Activated CD4-positive, alpha-beta memory T cell treated with anti-CD3 and anti-CD28 coated beads, Interleukin-2, amount 10 ng/mL, durations not matched to agents 7 days and 5 days (primary cell): ENCODE results near the gene HSPB7. TPM values are rescaled to one million over a fixed set of nuclear protein-coding genes. Genes with fewer than 3 reads are reported as not detected.
"Not testable (repeated sequence)": the region's sequence is repeated elsewhere in the genome, so short reads cannot be mapped to it uniquely, and the experiment has no call there.

Source experiments
- CTCF ChIA-PET: fragments of 350-600 bp; sonication (Branson Sonifier 250); formaldehyde crosslinking; loops from one replicate; lab custom pipeline; 2021; ENCODE audit warnings: antibody characterized with exemption, inconsistent platforms; lab: Charles Lee
- POLR2A ChIA-PET: fragments of 350-600 bp; sonication (Branson Sonifier 250); formaldehyde crosslinking; loops from one replicate; lab custom pipeline; 2021; ENCODE audit warnings: antibody characterized with exemption; lab: Charles Lee
- DNase-seq: peaks from one replicate; pipeline ENCODE4 v3.0.0-alpha.2; 2020
- H3K27ac Mint-ChIP-seq: one replicate; pipeline ENCODE4 v1.8.0; 2021; ENCODE audit warnings: mild to moderate bottlenecking, mixed read lengths
- H3K27me3 Mint-ChIP-seq: one replicate; pipeline ENCODE4 v1.8.0; 2021; ENCODE audit warnings: mixed read lengths
- H3K36me3 Mint-ChIP-seq: one replicate; pipeline ENCODE4 v1.8.0; 2021; ENCODE audit warnings: low read depth, mixed read lengths
- H3K4me1 Mint-ChIP-seq: one replicate; pipeline ENCODE4 v1.8.0; 2021; ENCODE audit warnings: mixed read lengths
- H3K4me3 Mint-ChIP-seq: one replicate; pipeline ENCODE4 v1.8.0; 2021; ENCODE audit warnings: mild to moderate bottlenecking, mixed read lengths
- H3K9me3 Mint-ChIP-seq: one replicate; pipeline ENCODE4 v1.8.0; 2021; ENCODE audit warnings: mixed read lengths
- total RNA-seq, 2 experiments: library from RNA; stranded (reverse); gene quantifications; one replicate each; pipeline ENCODE4 v1.2.3, GENCODE V29; 2021

HSPB7 gene
- total RNA-seq, 2 experiments from 2014 or later = not detected

DNA sequence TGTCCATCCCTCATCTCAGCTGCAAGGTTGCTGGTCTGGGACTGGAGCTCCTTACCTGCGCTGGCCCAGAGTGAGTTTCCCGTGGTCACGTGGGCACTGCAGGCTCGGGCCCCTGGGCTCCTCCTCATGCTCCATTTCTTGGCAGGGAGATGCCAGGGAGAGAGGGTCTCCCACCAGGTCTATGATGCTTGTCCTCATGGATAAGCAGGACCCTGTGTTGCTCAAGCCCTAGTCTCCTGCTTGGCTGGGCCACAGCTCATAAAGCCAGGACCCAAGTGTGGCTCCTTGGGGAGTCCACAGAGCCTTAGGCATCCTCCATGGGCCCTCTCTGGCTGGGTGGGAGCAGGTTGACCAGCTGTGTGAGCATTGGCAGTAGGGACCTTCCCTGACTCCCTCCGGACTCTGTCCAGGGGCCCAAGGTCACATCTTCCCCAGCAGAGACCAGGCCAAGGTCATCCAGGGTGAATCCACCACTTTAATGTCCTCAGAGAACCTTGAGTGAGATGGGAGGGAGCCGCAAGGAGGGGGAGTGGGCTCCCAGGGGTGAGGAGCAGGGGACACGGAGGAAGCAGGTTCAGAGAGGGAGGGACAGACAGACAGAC is 39.6 kb upstream of the HSPB7 start:
- DNase-seq, H3K27ac Mint-ChIP-seq, H3K4me3 Mint-ChIP-seq, H3K9me3 Mint-ChIP-seq, H3K27me3 Mint-ChIP-seq, POLR2A ChIA-PET, H3K36me3 Mint-ChIP-seq: not testable (repeated sequence)
- CTCF ChIA-PET = interaction anchor here (0.8 to 2.3 kb wide), 6 partner anchors 13 to 242 kb away, joined by 3 to 11 read pairs (median 4); partner anchors contain the start of gene FAM131C
- peaks cover 13% of the 10 kb centered on the region for H3K4me1 Mint-ChIP-seq

DNA sequence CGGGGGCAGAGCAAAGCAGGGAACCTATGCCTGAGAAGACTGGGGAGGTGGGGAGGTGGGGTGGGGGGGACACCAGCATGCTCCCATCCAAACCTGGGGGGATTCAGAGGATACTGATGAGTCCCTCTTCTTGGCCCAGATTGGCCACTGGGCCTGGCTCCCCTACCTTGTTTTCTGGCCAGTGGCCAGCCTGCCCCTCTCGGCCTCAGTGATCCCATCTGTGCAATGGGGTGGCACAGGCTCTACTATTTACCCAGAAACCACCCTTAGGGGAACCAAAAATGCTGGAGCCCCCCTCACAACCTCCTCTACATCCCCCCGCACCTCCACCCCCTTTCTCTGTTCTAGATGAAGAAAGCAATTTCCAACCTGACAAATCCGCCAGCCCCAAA is 38.7 kb upstream of the HSPB7 start:
- peaks cover 12% of the 10 kb centered on the region for H3K4me1 Mint-ChIP-seq
- CTCF ChIA-PET = interaction anchor here (0.6 to 3.0 kb wide), 8 partner anchors 9 to 265 kb away, joined by 3 to 16 read pairs (median 4); partner anchors contain the start of gene FAM131C
- H3K4me3 Mint-ChIP-seq, H3K9me3 Mint-ChIP-seq, H3K27me3 Mint-ChIP-seq, DNase-seq, H3K36me3 Mint-ChIP-seq, H3K27ac Mint-ChIP-seq, POLR2A ChIA-PET: not testable (repeated sequence)

- ChIA-PET CTCF (interaction anchor here (0.6 to 3.0 kb wide), 13 partner anchors 9 to 264 kb away, joined by 3 to 16 read pairs (median 4); partner anchors contain the start of gene FAM131C), POLR2A (no interaction called here)
- DNase-seq = peak; percentile 89
- Mint-ChIP-seq H3K4me3 (no peak overlapping the region), H3K36me3 (no peaks in the 10 kb centered on the region), H3K9me3 (no peaks in the 10 kb centered on the region), H3K27ac (no peak overlapping the region), H3K27me3 (peaks cover 2% of the 10 kb centered on the region), H3K4me1 (peaks cover 12% of the 10 kb centered on the region)
Measured at GRCh38 chr1:16055613-16056520, 38.0 kb upstream of the HSPB7 start.

DNA sequence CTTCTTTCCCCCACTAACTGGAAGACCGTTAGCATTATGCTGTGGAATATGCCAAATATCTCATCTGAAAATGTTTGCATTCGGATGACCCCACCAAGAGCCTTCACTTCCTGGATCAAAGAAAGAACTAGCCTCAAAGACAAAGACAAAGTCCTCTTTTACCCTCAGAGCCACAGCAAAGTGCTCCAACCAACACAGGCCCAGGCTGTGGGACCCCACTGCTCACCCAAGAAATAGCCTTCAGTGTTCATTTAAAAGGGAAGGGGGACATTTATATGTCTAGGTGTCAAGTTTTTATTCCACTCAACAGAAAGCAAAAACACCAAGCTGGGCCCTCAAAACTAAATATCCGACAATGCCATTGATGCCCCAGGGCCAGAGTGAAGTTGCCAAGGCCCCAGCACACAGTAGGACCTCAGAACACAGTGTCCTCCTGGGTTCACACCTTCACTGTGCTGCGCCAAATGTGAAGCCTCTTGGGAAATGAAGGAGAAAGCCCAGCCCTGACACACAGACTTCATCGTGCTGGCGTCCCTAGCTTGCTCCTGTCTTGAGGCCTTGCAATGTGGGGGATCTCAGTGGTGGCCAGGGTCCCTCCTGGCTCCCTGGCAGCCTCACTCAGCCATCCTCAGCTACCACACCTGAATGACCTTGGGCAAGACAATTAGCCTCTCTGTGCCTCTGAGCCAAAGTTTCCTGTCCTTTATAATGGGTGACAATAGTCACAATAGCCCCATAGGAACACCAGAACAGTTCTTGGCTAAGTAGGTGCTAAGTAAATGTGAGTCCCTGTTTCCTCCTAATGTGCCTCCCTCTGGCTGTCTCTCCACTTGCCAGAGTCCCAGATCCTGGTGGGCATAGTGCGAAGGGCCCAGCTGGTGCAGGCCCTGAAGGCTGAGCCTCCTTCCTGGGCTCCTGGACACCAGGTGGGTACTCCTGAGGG is 37.0 kb upstream of the HSPB7 start:
- Mint-ChIP-seq H3K36me3 (no peaks in the 10 kb centered on the region), H3K4me3 (no peak overlapping the region), H3K9me3 (no peaks in the 10 kb centered on the region), H3K4me1 (peaks cover 11% of the 10 kb centered on the region), H3K27me3 (no peaks in the 10 kb centered on the region), H3K27ac (no peak overlapping the region)
- CTCF ChIA-PET = interaction anchor here (0.6 to 3.0 kb wide), 15 partner anchors 10 to 265 kb away, joined by 3 to 16 read pairs (median 4); partner anchors contain the start of gene FAM131C
- DNase-seq = no peak
- POLR2A ChIA-PET = no interaction called here

GRCh38 chr1:16053781-16054502 is 36.1 kb upstream of the HSPB7 start:
- POLR2A ChIA-PET = no interaction called here
- no peak overlapping the region for H3K4me3 Mint-ChIP-seq

GRCh38 chr1:16051949-16052348 is 34.1 kb upstream of the HSPB7 start:
- H3K27me3 Mint-ChIP-seq, H3K9me3 Mint-ChIP-seq, H3K36me3 Mint-ChIP-seq, CTCF ChIA-PET, H3K27ac Mint-ChIP-seq, H3K4me3 Mint-ChIP-seq, DNase-seq, POLR2A ChIA-PET: not testable (repeated sequence)
- peaks cover 11% of the 10 kb centered on the region for H3K4me1 Mint-ChIP-seq

More at GRCh38 chr1:16053781-16054502, 36.1 kb upstream of the HSPB7 start:
- Mint-ChIP-seq H3K27ac (no peak overlapping the region), H3K27me3 (peaks cover 3% of the 10 kb centered on the region), H3K36me3 (no peaks in the 10 kb centered on the region), H3K4me1 (peaks cover 11% of the 10 kb centered on the region), H3K9me3 (no peaks in the 10 kb centered on the region)
- DNase-seq = no peak
- CTCF ChIA-PET = interaction anchor here (0.8 to 3.0 kb wide), 8 partner anchors 13 to 262 kb away, joined by 3 to 16 read pairs (median 3); partner anchors contain the start of gene FAM131C

DNA sequence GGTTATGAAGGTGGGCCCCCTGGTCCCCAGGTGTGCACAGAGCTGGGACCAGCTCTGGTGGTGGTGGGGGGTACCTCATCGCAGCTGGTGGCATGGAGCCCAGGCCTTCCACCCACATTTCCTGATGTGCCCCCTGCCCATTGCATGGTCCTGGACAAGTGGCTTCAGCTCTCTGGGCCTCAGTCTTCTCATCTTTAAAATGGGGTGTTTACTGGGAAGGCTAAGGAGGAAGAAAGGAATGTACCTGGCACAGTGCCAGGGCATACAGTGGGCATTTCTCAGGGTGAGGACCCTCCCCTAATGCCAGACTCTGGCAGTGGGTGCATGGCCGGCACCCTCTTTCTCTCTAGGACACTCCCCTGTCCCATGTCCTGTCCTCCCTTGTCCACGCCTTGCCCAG is 33.2 kb upstream of the HSPB7 start:
- ChIA-PET CTCF (no interaction called here), POLR2A (no interaction called here)
- Mint-ChIP-seq H3K9me3 (no peaks in the 10 kb centered on the region), H3K4me1 (peaks cover 8% of the 10 kb centered on the region), H3K4me3 (no peak overlapping the region), H3K27ac (no peak overlapping the region), H3K36me3 (no peaks in the 10 kb centered on the region), H3K27me3 (peaks cover 9% of the 10 kb centered on the region)
- DNase-seq = no peak

GRCh38 chr1:16050328-16050727 is 32.5 kb upstream of the HSPB7 start:
- no peaks in the 10 kb centered on the region for H3K9me3 Mint-ChIP-seq
- no peak for DNase-seq
- H3K4me3 Mint-ChIP-seq = no peak overlapping the region
- H3K4me1 Mint-ChIP-seq = peaks cover 4% of the 10 kb centered on the region
- H3K27ac Mint-ChIP-seq = no peak overlapping the region
- H3K36me3 Mint-ChIP-seq = no peaks in the 10 kb centered on the region
- ChIA-PET POLR2A (no interaction called here), CTCF (no interaction called here)
- peaks cover 9% of the 10 kb centered on the region for H3K27me3 Mint-ChIP-seq

GRCh38 chr1:16048573-16049189 is 30.8 kb upstream of the HSPB7 start:
- peaks cover 9% of the 10 kb centered on the region for H3K27me3 Mint-ChIP-seq
- H3K4me3 Mint-ChIP-seq = no peak overlapping the region
- DNase-seq = no peak
- no peaks in the 10 kb centered on the region for H3K9me3 Mint-ChIP-seq
- ChIA-PET POLR2A (no interaction called here), CTCF (no interaction called here)
- H3K36me3 Mint-ChIP-seq = no peaks in the 10 kb centered on the region
- H3K27ac Mint-ChIP-seq = no peak overlapping the region
- no peaks in the 10 kb centered on the region for H3K4me1 Mint-ChIP-seq

GRCh38 chr1:16047791-16048475 is 30.1 kb upstream of the HSPB7 start:
- Mint-ChIP-seq H3K36me3 (no peaks in the 10 kb centered on the region), H3K27me3 (peaks cover 9% of the 10 kb centered on the region), H3K27ac (no peak overlapping the region), H3K4me1 (no peaks in the 10 kb centered on the region), H3K9me3 (no peaks in the 10 kb centered on the region), H3K4me3 (no peak overlapping the region)
- CTCF ChIA-PET = interaction anchor here (1.3 kb wide), 1 partner anchor 35 kb away, joined by 4 read pairs; no protein-coding TSS in a partner anchor
- POLR2A ChIA-PET = interaction anchor here (1.2 kb wide), 1 partner anchor 99 kb away, joined by 3 read pairs; no protein-coding TSS in a partner anchor
- no peak for DNase-seq

GRCh38 chr1:16046842-16047241 is 29.0 kb upstream of the HSPB7 start:
- Mint-ChIP-seq H3K9me3 (no peaks in the 10 kb centered on the region), H3K27ac (no peak overlapping the region), H3K4me3 (no peak overlapping the region), H3K27me3 (peaks cover 9% of the 10 kb centered on the region), H3K36me3 (no peaks in the 10 kb centered on the region), H3K4me1 (no peaks in the 10 kb centered on the region)
- DNase-seq = no peak
- ChIA-PET CTCF (interaction anchor here (1.3 kb wide), 1 partner anchor 36 kb away, joined by 4 read pairs; no protein-coding TSS in a partner anchor), POLR2A (interaction anchor here (1.2 kb wide), 1 partner anchor 98 kb away, joined by 3 read pairs; no protein-coding TSS in a partner anchor)
